Measurements from ENCODE around the gene NAALAD2.
"Not testable (repeated sequence)": the region's sequence is repeated elsewhere in the genome, so short reads cannot be mapped to it uniquely, and the experiment has no call there.

DNA sequence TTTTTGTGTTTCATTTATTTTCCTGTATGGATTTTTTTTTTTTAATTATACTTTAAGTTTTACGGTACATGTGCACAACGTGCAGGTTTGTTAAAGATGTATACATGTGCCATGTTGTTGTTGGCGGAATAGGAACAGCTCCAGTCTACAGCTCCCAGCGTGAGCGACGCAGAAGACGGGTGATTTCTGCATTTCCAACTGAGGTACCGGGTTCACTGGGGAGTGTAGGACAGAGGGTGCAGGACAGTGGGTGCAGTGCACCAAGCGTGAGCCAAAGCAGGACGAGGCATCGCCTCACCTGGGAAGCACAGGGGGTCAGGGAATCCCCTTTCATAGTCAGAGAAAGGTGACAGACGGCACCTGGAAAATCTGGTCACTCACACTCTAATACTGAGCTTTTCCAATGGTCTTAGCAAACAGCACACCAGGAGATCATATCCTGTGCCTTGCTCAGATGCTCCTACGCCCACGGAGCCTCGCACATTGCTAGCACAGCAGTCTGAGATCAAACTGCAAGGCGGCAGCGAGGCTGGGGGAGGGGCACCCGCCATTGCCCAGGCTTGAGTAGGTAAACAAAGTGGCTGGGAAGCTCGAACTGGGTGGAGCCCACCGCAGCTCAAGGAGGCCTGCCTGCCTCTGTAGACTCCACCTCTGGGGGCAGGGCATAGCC is 105.6 kb downstream of the NAALAD2 start:
- not testable (repeated sequence) for TF ChIP-seq CTCF (conservative IDR thresholded peaks at IDR 0.05 in 1 of 2, IDR thresholded peaks at IDR 0.05 in 1 of 2; ENCODE audit: low read depth in 1 of 2, low read length in 2 of 2); EZH2 (IDR thresholded peaks at IDR 0.05; ENCODE audit: low read length, missing control alignments)
